ENCODE data around the gene CTBP1. TPM values are rescaled to one million over a fixed set of nuclear protein-coding genes. Genes with fewer than 3 reads are reported as not detected.

Gene CTBP1
- total RNA-seq, 1 donor from 2014 or later, result 171 TPM

DNA sequence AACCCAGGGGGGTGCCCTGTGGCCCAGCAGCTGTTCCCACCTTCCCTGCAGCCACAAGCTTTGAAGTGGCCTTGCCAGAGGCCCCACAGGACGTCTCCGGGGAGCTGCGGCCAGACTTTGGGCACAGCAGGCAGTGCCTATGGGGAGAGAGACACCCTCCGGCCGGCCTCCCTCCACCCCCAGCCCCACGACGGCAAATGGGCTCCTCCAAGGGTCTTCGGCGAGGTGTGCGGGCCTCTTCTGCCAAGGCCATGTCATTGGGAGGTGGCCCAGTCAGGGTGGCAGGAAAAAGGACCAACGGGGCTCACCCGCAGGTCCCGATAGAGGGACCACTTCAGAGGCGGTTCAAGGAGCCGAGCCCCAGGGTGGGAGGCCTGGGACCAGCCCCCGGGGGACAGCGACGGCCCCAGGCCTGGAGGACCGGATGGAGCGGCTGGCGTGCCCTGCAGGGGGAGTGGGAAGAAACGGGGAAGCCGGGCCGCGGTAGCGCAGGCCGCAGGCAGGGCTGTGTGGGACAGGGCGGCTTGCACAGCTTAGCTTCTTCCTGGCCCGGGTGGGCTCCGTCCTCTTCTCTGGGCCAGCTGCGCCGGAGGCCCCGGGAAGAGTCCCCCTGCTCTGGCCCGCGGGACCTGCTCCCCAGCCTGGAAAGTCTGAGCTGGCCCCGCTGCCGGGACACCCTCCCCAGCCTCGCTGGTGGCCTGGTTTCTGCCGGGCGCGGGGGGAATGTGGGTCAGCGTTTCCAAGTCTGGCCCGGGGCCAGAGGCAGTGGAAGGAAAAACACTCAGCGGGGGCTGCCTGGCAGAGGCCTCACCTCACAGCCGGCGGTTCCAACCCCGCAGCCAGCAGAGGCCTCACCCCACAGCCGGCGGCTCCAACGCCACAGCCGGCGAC lies 54.7 kb downstream of the CTBP1 start:
- H3K4me3 ChIP-seq, result no peak overlapping the region
- Mint-ChIP-seq H3K27ac (no peak overlapping the region), H3K4me1 (no peaks in the 10 kb centered on the region), H3K36me3 (no peaks in the 10 kb centered on the region), H3K4me3 (no peak overlapping the region), H3K9me3 (no peaks in the 10 kb centered on the region), H3K27me3 (ENCODE audit: insufficient read depth, low read depth) (peaks cover 2% of the 10 kb centered on the region)
- DNase-seq (ENCODE audit: low spot score), result no peak
- H3K36me3 ChIP-seq, result no peaks in the 10 kb centered on the region
- H2AFZ ChIP-seq (replicated peaks), result no peak overlapping the region
- no peaks in the 10 kb centered on the region for H3K79me2 ChIP-seq (ENCODE audit: low read depth)
- H3K9ac ChIP-seq, result no peak overlapping the region
- H3K4me2 ChIP-seq, result no peak overlapping the region
- H4K20me1 ChIP-seq (ENCODE audit: low read depth), result no peaks in the 10 kb centered on the region
- H3K27me3 ChIP-seq, result no peaks in the 10 kb centered on the region
- no peaks in the 10 kb centered on the region for H3K9me3 ChIP-seq (ENCODE audit: low read depth)
- no peak for TF ChIP-seq EZH2phosphoT487 (IDR thresholded peaks at IDR 0.05)
- H3K4me1 ChIP-seq, result no peaks in the 10 kb centered on the region
- no peak overlapping the region for H3K27ac ChIP-seq
- H3F3A ChIP-seq (ENCODE audit: low read depth), result no peaks in the 10 kb centered on the region

DNA sequence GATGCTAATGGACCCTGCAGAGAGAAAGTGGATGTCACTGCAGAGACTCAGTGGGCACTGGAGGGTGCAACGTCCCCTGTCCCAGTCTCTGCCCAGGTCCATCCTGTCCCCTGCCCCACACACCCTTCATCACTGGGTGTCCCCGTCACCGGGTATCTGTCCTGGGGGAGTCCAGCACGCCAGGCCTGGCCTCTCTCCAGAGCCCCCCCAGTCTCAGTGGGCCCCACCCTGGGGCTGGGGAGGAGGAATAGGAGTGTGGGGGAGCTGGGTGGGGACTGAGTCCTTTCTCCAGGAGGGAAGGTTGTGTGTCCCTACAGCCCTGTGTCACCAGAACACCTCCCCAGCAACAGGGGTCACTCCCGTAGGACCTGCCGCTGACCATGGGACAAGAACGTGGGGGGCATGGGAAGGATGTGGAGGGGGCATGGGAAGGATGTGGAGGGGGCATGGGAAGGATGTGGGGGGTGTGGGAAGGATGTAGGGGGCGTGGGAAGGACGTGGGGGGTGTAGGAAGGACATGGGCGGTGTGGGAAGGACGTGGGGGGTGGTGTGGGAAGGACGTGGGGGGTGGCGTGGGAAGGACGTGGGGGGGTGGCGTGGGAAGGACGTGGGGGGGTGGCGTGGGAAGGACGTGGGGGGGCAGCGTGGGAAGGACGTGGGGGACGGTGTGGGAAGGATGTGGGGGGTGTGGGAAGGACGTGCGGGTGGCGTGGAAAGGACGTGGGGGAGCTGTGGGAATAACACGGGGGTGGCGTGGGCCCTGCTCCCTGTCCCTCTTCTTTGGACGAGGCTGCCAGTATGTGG lies 55.5 kb downstream of the CTBP1 start:
- no peak for DNase-seq (ENCODE audit: low spot score)
- H3K9me3 ChIP-seq (ENCODE audit: low read depth), result no peaks in the 10 kb centered on the region
- H3K4me3 Mint-ChIP-seq, result no peak overlapping the region
- peaks cover 1% of the 10 kb centered on the region for H3K27me3 Mint-ChIP-seq (ENCODE audit: insufficient read depth, low read depth)
- H3K9me3 Mint-ChIP-seq, result no peaks in the 10 kb centered on the region
- no peak for TF ChIP-seq EZH2phosphoT487 (IDR thresholded peaks at IDR 0.05)
- TF ChIP-seq EZH2 (IDR thresholded peaks at IDR 0.05), result no peak
- TF ChIP-seq, protein P1, sequence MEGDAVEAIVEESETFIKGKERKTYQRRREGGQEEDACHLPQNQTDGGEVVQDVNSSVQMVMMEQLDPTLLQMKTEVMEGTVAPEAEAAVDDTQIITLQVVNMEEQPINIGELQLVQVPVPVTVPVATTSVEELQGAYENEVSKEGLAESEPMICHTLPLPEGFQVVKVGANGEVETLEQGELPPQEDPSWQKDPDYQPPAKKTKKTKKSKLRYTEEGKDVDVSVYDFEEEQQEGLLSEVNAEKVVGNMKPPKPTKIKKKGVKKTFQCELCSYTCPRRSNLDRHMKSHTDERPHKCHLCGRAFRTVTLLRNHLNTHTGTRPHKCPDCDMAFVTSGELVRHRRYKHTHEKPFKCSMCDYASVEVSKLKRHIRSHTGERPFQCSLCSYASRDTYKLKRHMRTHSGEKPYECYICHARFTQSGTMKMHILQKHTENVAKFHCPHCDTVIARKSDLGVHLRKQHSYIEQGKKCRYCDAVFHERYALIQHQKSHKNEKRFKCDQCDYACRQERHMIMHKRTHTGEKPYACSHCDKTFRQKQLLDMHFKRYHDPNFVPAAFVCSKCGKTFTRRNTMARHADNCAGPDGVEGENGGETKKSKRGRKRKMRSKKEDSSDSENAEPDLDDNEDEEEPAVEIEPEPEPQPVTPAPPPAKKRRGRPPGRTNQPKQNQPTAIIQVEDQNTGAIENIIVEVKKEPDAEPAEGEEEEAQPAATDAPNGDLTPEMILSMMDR (IDR thresholded peaks at IDR 0.05), result no peak
- no peaks in the 10 kb centered on the region for H3F3A ChIP-seq (ENCODE audit: low read depth)
- no peak overlapping the region for H2AFZ ChIP-seq (replicated peaks)
- no peaks in the 10 kb centered on the region for H3K27me3 ChIP-seq
- no peak overlapping the region for H3K27ac Mint-ChIP-seq
- H3K9ac ChIP-seq, result no peak overlapping the region
- H3K27ac ChIP-seq, result no peak overlapping the region
- H3K36me3 ChIP-seq, result no peaks in the 10 kb centered on the region
- no peaks in the 10 kb centered on the region for H3K79me2 ChIP-seq (ENCODE audit: low read depth)
- H3K36me3 Mint-ChIP-seq, result no peaks in the 10 kb centered on the region
- no peak overlapping the region for H3K4me3 ChIP-seq
- H3K4me1 ChIP-seq, result no peaks in the 10 kb centered on the region
- H4K20me1 ChIP-seq (ENCODE audit: low read depth), result no peaks in the 10 kb centered on the region
- H3K4me2 ChIP-seq, result no peak overlapping the region
- H3K4me1 Mint-ChIP-seq, result no peaks in the 10 kb centered on the region

DNA sequence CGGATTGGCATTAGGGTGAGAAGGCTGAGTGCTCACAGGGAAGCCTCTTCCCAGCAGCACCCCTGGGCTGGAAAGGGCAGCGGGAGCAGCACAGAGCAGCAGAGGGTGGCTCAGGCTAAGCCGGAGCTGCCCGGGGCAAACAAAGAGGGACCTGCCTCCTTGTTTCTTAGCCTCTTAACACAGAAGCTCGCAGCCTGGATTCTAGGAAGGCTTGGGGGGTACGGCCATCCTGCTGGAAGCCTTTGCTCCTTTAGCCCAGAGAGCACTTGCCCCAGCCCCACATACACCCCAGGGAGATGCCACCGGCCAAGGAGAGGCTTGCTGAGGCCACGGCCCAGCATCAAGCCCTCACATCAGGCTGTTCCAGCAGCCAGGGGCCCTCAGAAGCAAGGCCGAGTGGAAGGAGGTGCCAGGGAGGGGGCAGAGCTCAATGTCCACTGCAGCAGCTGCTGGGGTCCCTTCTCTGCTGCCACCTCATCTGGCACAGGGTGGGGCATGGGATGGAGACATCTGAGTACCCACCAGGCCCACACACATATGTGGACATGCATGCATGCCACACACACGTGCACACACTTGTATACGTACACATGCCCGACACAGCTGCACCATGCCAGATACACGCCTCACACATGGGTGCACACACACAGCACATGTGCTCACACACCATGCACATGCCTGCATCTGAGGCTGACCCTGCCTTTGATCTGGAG lies 56.3 kb downstream of the CTBP1 start:
- no peaks in the 10 kb centered on the region for H3F3A ChIP-seq (ENCODE audit: low read depth)
- peak; percentile 28 for DNase-seq (ENCODE audit: low spot score)
- no peaks in the 10 kb centered on the region for H3K4me1 ChIP-seq
- no peaks in the 10 kb centered on the region for H3K9me3 ChIP-seq (ENCODE audit: low read depth)
- no peak overlapping the region for H3K27ac ChIP-seq
- H3K4me3 ChIP-seq, result no peak overlapping the region
- no peaks in the 10 kb centered on the region for H3K36me3 ChIP-seq
- H3K27ac Mint-ChIP-seq, result peak overlapping the region; percentile 11
- H3K4me3 Mint-ChIP-seq, result no peak overlapping the region
- H3K9me3 Mint-ChIP-seq, result no peaks in the 10 kb centered on the region
- TF ChIP-seq, protein P1 (IDR thresholded peaks at IDR 0.05), result no peak
- TF ChIP-seq EZH2phosphoT487 (IDR thresholded peaks at IDR 0.05), result no peak
- no peak for TF ChIP-seq EZH2 (IDR thresholded peaks at IDR 0.05)
- no peaks in the 10 kb centered on the region for H3K27me3 Mint-ChIP-seq (ENCODE audit: insufficient read depth, low read depth)
- H2AFZ ChIP-seq (replicated peaks), result no peak overlapping the region
- peaks cover 2% of the 10 kb centered on the region for H3K27me3 ChIP-seq
- no peaks in the 10 kb centered on the region for H3K4me1 Mint-ChIP-seq
- no peaks in the 10 kb centered on the region for H3K36me3 Mint-ChIP-seq
- H3K79me2 ChIP-seq (ENCODE audit: low read depth), result no peaks in the 10 kb centered on the region
- no peak overlapping the region for H3K9ac ChIP-seq
- H3K4me2 ChIP-seq, result no peak overlapping the region
- H4K20me1 ChIP-seq (ENCODE audit: low read depth), result no peaks in the 10 kb centered on the region
